ENCODE results near the gene RBMX.
"Not testable (repeated sequence)": the region's sequence is repeated elsewhere in the genome, so short reads cannot be mapped to it uniquely, and the experiment has no call there.

The RBMX gene

DNA sequence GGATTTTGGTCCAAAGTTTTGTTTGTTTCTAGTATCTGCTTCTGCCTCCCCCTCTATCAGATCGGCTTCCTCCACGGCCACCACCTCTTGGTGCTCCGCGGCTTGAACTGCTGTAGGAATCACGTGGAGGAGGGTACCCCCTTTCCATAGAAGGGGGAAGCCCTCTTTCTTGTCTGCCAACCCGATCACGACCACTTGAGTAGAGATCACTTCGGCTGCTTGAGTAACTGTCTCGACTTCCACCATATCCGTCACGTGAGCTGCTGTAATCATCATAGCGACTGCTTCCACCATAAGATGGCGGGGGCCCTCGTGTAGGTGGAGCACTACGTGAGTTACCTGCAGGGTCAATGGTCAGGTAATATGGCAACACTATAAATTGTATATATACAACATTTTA, 6.4 kb downstream of the RBMX start:
- DNase-seq, result not testable (repeated sequence)

DNA sequence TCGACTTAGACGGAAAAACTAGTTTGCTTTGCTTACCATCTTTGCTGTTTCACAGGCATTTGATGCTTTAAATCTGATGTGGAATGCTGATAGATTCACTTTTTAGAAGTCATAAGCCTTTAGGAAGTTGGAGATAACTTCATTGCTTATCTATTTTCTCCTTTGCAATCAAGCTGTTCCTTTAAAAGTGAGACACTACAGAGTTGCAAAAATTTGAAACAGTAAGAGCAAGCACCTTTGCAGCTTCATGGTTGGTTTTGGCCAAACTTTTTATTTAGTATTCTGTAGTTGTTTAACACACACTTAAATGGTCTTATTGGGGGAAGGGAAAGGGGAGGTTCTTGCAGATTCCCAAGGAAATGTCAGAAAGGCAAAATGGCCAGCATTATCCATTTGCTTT, 7.3 kb downstream of the RBMX start:
- DNase-seq, result not testable (repeated sequence)

DNA sequence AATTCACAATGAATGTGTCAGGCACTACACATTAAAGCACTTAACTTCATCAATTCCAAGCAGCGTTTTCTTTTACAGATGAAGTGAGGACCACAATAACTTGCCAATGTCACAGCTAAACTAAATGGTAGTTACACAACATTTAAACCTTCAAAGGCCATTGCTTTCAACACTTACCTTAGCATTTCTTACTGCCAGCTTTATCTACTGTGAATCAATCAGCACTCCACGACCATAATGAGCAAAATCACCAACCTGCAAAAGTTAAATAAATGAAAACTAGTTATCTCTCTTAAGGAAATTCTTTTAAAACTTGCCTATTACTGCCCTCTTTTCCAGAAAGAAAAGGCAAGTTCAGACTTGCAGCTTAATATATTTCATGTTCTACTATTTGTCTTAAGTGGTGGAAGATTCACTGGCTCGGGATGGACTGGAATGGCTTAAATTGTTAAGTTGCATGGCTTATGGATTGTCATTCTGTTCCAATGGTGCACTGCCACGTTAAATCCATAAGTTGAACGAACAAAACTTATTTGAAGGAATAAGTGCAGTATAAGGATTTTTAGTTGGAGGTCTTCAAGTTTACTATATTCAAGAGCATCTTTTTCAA, 8.3 kb downstream of the RBMX start:
- no peak for DNase-seq

GRCh38 chrX:136870064-136870463, 10.5 kb downstream of the RBMX start:
- DNase-seq, result no peak

DNA sequence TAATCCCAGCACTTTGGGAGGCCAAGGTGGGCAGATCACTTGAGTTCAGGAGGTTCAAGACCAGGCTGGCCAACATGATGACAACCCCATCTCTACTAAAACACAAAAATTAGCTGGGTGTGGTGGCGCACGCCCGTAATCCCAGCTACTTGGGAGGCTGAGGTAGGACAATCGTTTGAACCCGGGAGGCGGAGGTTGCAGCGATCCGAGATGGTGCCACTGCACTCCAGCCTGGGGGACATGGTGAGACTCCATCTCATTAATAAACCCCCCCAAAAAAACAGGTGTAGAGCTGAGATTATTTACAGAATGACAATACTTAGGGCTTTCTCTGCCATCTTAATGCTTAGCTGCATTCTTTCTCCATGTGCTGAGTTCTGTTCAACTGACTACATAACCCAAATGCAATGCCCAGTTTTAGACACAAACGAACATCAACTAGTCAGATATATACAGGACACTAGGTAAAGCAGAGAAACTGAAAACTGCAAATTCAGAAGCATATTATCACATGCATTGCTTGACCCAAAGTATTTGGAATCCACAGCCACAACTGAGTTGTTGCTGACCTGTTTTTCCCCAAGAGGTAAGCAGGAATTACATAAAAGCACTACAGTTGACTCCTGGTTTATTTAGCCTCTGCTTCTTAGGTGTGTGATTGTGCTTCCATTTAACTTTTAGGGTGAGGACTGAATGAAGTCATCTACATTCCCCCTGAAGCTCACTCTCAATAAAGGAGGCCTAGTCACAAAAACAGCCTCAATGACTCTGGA, 12.1 kb downstream of the RBMX start:
- no peak for DNase-seq

- DNase-seq, result no peak
These were observed 13.0 kb downstream of the RBMX start for GRCh38 chrX:136867518-136867917.

GRCh38 chrX:136867096-136867491, 13.4 kb downstream of the RBMX start:
- DNase-seq, result no peak

DNA sequence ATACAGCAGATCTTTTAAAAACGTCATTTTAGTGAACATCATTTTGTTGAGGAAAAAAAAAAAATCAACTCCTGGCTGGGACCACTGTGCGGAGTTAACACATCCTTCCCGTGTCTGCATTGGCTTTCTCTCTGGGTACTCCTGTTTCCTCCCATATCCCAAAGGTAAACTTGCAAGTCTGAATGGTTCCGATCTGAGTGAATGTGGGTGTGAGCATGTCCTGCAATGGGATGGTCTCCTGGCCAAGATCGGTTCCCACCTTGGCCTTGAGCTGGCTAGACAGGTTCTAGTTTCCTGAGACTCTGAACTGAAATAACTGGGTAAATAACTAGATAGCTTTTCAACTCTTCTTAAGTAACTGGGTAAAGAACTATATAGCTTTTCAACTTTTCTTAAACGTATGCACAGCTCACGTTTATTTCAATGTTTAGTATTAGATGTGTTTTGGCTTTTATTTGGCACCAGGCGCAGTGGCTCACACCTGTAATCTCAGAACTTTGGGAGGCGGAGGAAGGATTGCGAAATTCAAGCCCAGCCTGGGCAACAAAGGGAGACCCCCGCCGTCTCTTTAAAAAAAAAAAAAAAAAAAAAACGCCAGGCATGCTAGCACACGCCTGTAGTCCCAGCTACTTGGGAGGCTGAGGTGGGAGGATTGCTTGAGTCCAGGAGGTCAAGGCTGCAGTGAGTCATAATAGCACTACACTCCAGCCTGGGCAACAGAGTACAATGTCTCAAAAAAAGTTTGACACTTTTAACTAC, 14.0 kb downstream of the RBMX start:
- DNase-seq, result no peak

GRCh38 chrX:136865270-136866158, 15.0 kb downstream of the RBMX start:
- no peak for DNase-seq

DNA sequence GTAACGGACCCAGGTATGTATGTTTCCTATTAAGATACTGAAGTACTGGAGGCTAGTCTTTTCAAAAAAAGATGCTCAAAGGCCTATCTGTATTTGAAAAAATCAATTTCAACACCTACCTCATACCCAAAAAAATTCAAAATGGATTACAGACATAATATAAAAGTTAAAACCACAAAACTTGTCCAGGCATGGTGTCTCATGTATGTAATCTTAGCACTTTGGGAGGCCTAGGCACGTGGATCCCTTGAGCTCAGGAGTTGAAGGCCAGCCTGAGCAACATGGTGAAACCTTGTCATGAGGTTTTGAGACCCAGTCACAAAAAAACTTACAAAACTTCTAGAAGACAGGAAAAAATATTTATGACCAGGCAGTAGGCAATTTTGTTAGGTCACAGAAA, 16.7 kb downstream of the RBMX start:
- DNase-seq, result no peak

- no peak for DNase-seq
These were observed 18.0 kb downstream of the RBMX start for GRCh38 chrX:136862546-136862945.

GRCh38 chrX:136861877-136862276, 18.6 kb downstream of the RBMX start:
- DNase-seq, result no peak

- no peak for DNase-seq
These were observed 22.3 kb downstream of the RBMX start for GRCh38 chrX:136858007-136858756.

- no peak for DNase-seq
These were observed 24.0 kb downstream of the RBMX start for GRCh38 chrX:136856551-136856950.

DNA sequence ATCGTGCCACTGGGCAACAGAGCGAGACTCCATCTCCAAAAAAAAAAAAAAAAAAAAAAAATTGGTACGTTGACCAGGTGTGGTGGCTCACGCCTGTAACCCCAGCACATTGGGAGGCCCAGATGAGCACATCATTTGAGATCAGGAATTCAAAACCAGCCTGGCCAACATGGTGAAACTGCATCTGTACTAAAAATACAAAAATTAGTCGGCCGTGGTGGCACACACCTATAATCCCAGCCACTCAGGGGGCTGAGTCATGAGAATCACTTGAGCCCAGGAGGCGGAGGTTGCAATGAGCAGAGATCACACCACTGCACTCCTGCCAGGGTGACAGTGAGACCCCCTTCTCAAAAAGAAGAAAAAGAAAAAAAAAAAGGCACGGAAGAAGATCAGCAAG, 24.5 kb downstream of the RBMX start:
- DNase-seq, result no peak

GRCh38 chrX:136851526-136851925, 29.0 kb downstream of the RBMX start:
- no peak for DNase-seq

DNA sequence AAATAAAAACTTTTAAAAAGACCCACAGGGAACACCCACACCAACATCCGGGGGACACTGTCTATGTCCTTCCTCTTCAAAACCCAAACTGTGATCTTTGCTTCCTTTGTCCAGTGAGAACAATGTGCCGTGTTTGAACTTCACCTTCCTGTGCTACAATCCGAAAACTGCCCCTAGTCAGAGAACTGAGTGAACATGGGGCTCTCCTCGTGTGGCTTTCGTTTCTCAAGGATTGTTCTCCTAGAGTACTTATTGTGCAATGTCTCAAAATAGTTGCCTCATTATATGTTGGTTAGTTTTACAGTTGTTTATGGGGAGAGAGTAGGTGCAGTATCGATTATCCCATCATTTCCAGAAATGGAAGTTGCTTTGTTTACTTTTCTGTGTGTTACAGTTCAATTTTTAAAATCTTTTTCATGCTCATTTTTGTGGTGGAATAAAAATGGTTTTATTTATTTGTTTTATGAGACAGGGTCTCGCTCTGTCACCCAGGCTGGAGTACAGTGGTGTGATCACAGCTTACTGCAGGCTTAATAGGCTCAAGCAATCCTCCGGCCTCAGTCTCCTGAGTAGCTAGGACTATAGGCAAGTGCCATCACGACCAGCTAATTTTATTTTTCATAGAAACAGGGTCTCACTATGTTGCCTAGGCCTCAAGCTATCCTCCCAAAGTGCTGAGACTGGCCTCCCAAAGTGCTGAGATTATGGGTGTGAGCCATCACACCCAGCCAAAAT, 29.9 kb downstream of the RBMX start:
- DNase-seq, result no peak

DNA sequence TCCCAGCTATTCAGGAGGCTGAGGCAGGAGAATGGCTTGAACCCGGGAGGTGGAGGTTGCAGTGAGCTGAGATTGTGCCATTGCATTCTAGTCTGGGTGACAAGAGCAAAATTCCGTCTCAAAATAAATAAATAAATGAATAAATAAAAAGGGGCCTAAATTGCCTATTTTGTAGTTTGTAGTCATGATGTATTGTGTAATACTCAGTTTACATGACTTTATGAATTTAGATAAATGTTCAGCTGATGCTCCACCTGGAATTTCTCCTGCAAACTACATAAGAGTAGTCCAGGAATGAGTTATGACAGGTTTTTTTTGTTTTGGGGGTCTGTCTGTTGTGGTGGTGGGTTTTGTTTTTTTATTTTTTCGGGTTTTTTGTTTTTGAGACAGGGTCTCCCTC, 31.1 kb downstream of the RBMX start:
- no peak for DNase-seq

- DNase-seq, result no peak
These were observed 32.7 kb downstream of the RBMX start for GRCh38 chrX:136847874-136848273.

GRCh38 chrX:136839196-136839595, 41.3 kb downstream of the RBMX start:
- peak; percentile 9 for DNase-seq

- DNase-seq, result no peak
These were observed 44.8 kb downstream of the RBMX start for GRCh38 chrX:136835761-136836160.

DNA sequence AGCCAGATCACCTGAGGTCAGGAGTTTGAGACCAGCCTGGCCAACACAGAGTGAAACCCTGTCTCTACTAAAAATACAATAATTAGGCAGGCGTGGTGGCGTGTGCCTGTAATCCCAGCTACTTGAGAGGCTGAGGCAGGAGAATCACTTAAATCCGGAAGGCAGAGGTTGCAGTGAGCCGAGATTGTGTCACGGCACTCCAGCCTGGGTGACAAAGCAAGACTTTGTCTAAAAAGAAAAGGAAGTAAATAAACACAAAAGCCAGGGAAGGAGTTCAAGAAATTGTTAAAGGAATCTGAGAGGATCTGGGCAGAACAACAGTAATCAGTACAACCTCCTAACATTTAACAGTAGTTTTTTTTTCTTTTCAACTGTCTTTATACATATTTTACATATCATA, 51.1 kb downstream of the RBMX start:
- DNase-seq, result no peak
